BJ (cell line): ENCODE measurements around the gene SMARCD1. TPM values are rescaled to one million over a fixed set of nuclear protein-coding genes. Genes with fewer than 3 reads are reported as not detected.

Experiments
- CTCF ChIA-PET: fragments of 350-600 bp; formaldehyde crosslinking; extraction: SDS; loops from one replicate; lab custom pipeline; 2021; ENCODE audit warnings: antibody characterized with exemption, inconsistent platforms; lab: Yijun Ruan, JAX
- POLR2A ChIA-PET: fragments of 300-600 bp; sonication (Branson Sonifier 250); formaldehyde crosslinking; extraction: SDS; loops from one replicate; lab custom pipeline; 2021; ENCODE audit warnings: antibody characterized with exemption; lab: Charles Lee
- DNase-seq: peaks from one replicate; pipeline ENCODE4 v3.0.0-alpha.2; 2011; ENCODE audit warnings: low read depth
- H3K27me3 ChIP-seq: 2 replicates; pipeline ENCODE4 v1.6.0; 2011; ENCODE audit warnings: low read length; ENCODE audit not compliant: control insufficient read depth, insufficient read depth
- H3K36me3 ChIP-seq: 2 replicates; pipeline ENCODE4 v1.5.1; 2011; ENCODE audit warnings: low read length; ENCODE audit not compliant: control insufficient read depth, insufficient read depth
- H3K4me3 ChIP-seq: 2 replicates; pipeline ENCODE4 v1.5.1; 2011; ENCODE audit warnings: low read depth, mild to moderate bottlenecking, control low read depth, low read length
- polyA plus RNA-seq: library from polyadenylated mRNA; depleted of rRNA; stranded (reverse); fragments of >200 nt; gene quantifications from 2 replicates; pipeline ENCODE4 v1.2.3, GENCODE V29; 2011
- TF ChIP-seq, protein P1 (sequence below): IDR thresholded peaks from 2 replicates; pipeline ENCODE4 v1.5.1; 2011; ENCODE audit warnings: low read depth, mild to moderate bottlenecking, control low read depth, inconsistent platforms, low read length, moderate library complexity; ENCODE audit not compliant: insufficient read depth

Gene SMARCD1
- polyA plus RNA-seq, 1 experiment = 56.0 TPM

GRCh38 chr12:50099302-50100008, 14.3 kb downstream of the SMARCD1 start:
- no peak for DNase-seq
- TF ChIP-seq, protein P1, sequence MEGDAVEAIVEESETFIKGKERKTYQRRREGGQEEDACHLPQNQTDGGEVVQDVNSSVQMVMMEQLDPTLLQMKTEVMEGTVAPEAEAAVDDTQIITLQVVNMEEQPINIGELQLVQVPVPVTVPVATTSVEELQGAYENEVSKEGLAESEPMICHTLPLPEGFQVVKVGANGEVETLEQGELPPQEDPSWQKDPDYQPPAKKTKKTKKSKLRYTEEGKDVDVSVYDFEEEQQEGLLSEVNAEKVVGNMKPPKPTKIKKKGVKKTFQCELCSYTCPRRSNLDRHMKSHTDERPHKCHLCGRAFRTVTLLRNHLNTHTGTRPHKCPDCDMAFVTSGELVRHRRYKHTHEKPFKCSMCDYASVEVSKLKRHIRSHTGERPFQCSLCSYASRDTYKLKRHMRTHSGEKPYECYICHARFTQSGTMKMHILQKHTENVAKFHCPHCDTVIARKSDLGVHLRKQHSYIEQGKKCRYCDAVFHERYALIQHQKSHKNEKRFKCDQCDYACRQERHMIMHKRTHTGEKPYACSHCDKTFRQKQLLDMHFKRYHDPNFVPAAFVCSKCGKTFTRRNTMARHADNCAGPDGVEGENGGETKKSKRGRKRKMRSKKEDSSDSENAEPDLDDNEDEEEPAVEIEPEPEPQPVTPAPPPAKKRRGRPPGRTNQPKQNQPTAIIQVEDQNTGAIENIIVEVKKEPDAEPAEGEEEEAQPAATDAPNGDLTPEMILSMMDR = no peak
- ChIA-PET POLR2A (interaction anchor here (0.6 kb wide), 1 partner anchor 106 kb away, joined by 8 read pairs; no protein-coding TSS in a partner anchor), CTCF (interaction anchor here (1.0 to 8.3 kb wide), 3 partner anchors 10 to 12 kb away, joined by 5 to 62 read pairs (median 49); partner anchors contain the start of gene COX14)
- H3K36me3 ChIP-seq = peaks cover 31% of the 10 kb centered on the region
- no peak overlapping the region for H3K4me3 ChIP-seq
- no peaks in the 10 kb centered on the region for H3K27me3 ChIP-seq

DNA sequence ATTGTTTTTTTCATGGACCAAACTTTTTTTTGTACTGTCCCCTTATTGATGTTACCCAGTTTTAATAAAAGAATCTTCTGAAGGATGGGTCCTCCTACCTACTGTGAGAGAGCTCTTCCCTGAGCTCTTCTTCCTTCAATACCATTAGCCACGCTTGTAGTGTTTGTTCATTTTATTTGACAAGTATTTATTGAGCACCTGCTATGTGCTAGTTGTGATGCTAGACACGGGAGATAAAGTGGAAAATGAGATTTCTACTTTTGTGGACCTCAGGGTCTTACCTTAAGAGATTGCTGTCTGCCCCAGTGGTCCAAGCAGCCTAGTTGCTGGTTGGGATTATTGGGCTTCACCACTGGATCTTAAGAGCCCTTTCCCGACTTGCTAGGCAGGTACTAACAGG, 15.4 kb downstream of the SMARCD1 start:
- TF ChIP-seq, protein P1 = no peak
- H3K4me3 ChIP-seq = no peak overlapping the region
- no peaks in the 10 kb centered on the region for H3K27me3 ChIP-seq
- peaks cover 30% of the 10 kb centered on the region for H3K36me3 ChIP-seq
- ChIA-PET POLR2A (no interaction called here), CTCF (interaction anchor here (1.1 to 8.3 kb wide), 7 partner anchors 11 to 231 kb away, joined by 3 to 62 read pairs (median 5); partner anchors contain the start of genes COX14 and SMARCD1)
- no peak for DNase-seq

- Histone ChIP-seq H3K4me3 (no peak overlapping the region), H3K27me3 (no peaks in the 10 kb centered on the region), H3K36me3 (peaks cover 22% of the 10 kb centered on the region)
- DNase-seq = no peak
- ChIA-PET POLR2A (interaction anchor here (0.6 to 0.7 kb wide), 2 partner anchors 13 to 17 kb away, joined by 4 to 19 read pairs; partner anchors contain the start of gene SMARCD1), CTCF (interaction anchor here (0.6 to 8.3 kb wide), 9 partner anchors 9 to 213 kb away, joined by 3 to 62 read pairs (median 5); partner anchors contain the start of genes COX14 and SMARCD1)
- TF ChIP-seq, protein P1 = peak; percentile 61
Measured at GRCh38 chr12:50101663-50102062, 16.5 kb downstream of the SMARCD1 start.

- DNase-seq = no peak
- ChIA-PET CTCF (interaction anchor here (0.6 to 8.3 kb wide), 7 partner anchors 9 to 201 kb away, joined by 3 to 62 read pairs (median 5); partner anchors contain the start of genes COX14 and SMARCD1), POLR2A (interaction anchor here (0.7 kb wide), 1 partner anchor 17 kb away, joined by 4 read pairs; the partner anchor contains the start of gene SMARCD1)
- TF ChIP-seq, protein P1 = no peak
- Histone ChIP-seq H3K36me3 (peaks cover 18% of the 10 kb centered on the region), H3K4me3 (no peak overlapping the region), H3K27me3 (no peaks in the 10 kb centered on the region)
Measured at GRCh38 chr12:50102131-50102531, 17.0 kb downstream of the SMARCD1 start.

DNA sequence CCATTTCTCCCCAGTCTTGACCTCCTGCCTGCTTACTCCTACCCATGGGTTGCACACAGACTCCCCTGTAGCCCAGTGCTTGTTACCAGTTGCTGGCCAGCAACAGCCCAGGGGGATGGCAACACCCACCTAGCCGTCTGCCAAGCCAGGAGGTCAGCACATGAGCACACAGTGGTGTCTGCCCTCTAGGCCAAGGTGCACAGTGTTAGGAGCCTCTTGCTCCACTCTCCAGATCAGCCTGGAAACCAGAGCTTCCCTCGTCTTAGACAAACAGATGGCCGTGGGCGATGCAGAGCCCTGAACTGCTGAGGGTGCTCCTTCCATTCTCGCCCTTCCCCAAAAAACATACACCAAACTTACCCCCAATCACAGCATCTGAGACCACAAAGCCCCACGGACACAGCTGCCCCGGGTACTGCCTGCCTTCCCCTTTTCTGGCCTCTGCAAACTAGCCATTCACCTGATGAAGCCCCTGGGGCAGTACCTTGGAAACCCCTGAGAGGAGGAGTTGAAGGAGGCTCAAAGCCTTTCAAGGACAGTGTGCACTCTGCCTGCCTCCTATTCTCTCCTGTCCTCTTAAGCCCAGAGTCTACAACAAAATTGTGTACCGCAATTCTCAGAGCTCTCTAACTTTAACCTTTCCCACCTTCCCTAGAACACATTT, 17.6 kb downstream of the SMARCD1 start:
- POLR2A ChIA-PET = no interaction called here
- CTCF ChIA-PET = interaction anchor here (0.6 to 8.3 kb wide), 9 partner anchors 8 to 211 kb away, joined by 3 to 62 read pairs (median 4); partner anchors contain the start of gene COX14
- H3K27me3 ChIP-seq = no peaks in the 10 kb centered on the region

More for the DNA sequence above, 17.6 kb downstream of the SMARCD1 start:
- TF ChIP-seq, protein P1 = no peak
- Histone ChIP-seq H3K36me3 (peaks cover 18% of the 10 kb centered on the region), H3K4me3 (no peak overlapping the region)
- no peak for DNase-seq
